SK-N-SH treated with all-trans-retinoic acid at 6 μM for 48 hours (cell line): ENCODE measurements around the gene USP28.

Experiments used
- ATAC-seq: fragments of 200-7000 bp; cut with Tn5 transposase; 3 replicates; pipeline ENCODE4 v1.9.1; 2020; ENCODE audit warnings: mild to moderate bottlenecking, moderate library complexity
- ARNTL ChIP-seq: fragments of 450-650 bp; formaldehyde crosslinking; IDR thresholded peaks from 2 replicates; pipeline ENCODE4 v1.5.0; 2020; ENCODE audit warnings: low read depth, mild to moderate bottlenecking, moderate library complexity, borderline replicate concordance
- BACH2 ChIP-seq: fragments of 250-450 bp; sonication (Bioruptor Pico); IDR thresholded peaks from 2 replicates; pipeline ENCODE4 v1.9.0; 2021; ENCODE audit warnings: mild to moderate bottlenecking, borderline replicate concordance
- CREB5 ChIP-seq: fragments of 250-450 bp; sonication (Bioruptor Pico); IDR thresholded peaks from 2 replicates; pipeline ENCODE4 v1.5.1; 2020; ENCODE audit warnings: low read depth, mild to moderate bottlenecking, moderate library complexity
- CSDC2 ChIP-seq: fragments of 250-450 bp; sonication (Bioruptor Pico); IDR thresholded peaks from 2 replicates; pipeline ENCODE4 v1.5.0; 2020; ENCODE audit warnings: mild to moderate bottlenecking, moderate library complexity
- CSRNP3 ChIP-seq: fragments of 250-450 bp; sonication (Bioruptor Pico); IDR thresholded peaks from 2 replicates; pipeline ENCODE4 v1.5.1; 2021; ENCODE audit warnings: mild to moderate bottlenecking, moderate library complexity
- ESRRG ChIP-seq: fragments of 250-450 bp; sonication (Bioruptor Pico); IDR thresholded peaks from 2 replicates; pipeline ENCODE4 v1.6.1; 2021; ENCODE audit warnings: mild to moderate bottlenecking
- GLIS3 ChIP-seq: fragments of 250-450 bp; sonication (Bioruptor Pico); IDR thresholded peaks from 2 replicates; pipeline ENCODE4 v1.5.0; 2020; ENCODE audit warnings: mild to moderate bottlenecking, moderate library complexity
- ISL1 ChIP-seq: fragments of 250-450 bp; sonication (Bioruptor Pico); IDR thresholded peaks from 2 replicates; pipeline ENCODE4 v2.1.2; 2022; ENCODE audit warnings: mild to moderate bottlenecking, moderate library complexity
- OSR1 ChIP-seq: fragments of 250-450 bp; sonication (Bioruptor Pico); IDR thresholded peaks from 2 replicates; pipeline ENCODE4 v1.8.0; 2022; ENCODE audit warnings: moderate library complexity, mild to moderate bottlenecking, inconsistent platforms
- PATZ1 ChIP-seq: fragments of 250-450 bp; sonication (Bioruptor Pico); IDR thresholded peaks from 2 replicates; pipeline ENCODE4 v1.8.0; 2020; ENCODE audit warnings: mild to moderate bottlenecking, moderate library complexity, borderline replicate concordance
- POU6F1 ChIP-seq: fragments of 250-450 bp; sonication (Bioruptor Pico); IDR thresholded peaks from 2 replicates; pipeline ENCODE4 v1.8.0; 2021; ENCODE audit warnings: low read depth, mild to moderate bottlenecking, moderate library complexity, borderline replicate concordance
- PPARA ChIP-seq: fragments of 250-450 bp; sonication (Bioruptor Pico); IDR thresholded peaks from 2 replicates; pipeline ENCODE4 v1.5.0; 2020; ENCODE audit warnings: mild to moderate bottlenecking, borderline replicate concordance
- RARB ChIP-seq: fragments of 250-450 bp; sonication (Bioruptor Pico); IDR thresholded peaks from 2 replicates; pipeline ENCODE4 v1.8.0; 2021; ENCODE audit warnings: mild to moderate bottlenecking, moderate library complexity
- TCF4 ChIP-seq: fragments of 250-450 bp; sonication (Bioruptor Pico); IDR thresholded peaks from 2 replicates; pipeline ENCODE4 v1.8.0; 2021; ENCODE audit warnings: mild to moderate bottlenecking, moderate library complexity, borderline replicate concordance
- TOX ChIP-seq: fragments of 250-450 bp; sonication (Bioruptor Pico); IDR thresholded peaks from 2 replicates; pipeline ENCODE4 v1.8.0; 2021; ENCODE audit warnings: mild to moderate bottlenecking, moderate library complexity, borderline replicate concordance
- ZC3H10 ChIP-seq: fragments of 250-450 bp; sonication (Bioruptor Pico); IDR thresholded peaks from 2 replicates; pipeline ENCODE4 v1.5.1; 2021; ENCODE audit warnings: mild to moderate bottlenecking, moderate library complexity
- ZFP3 ChIP-seq: fragments of 250-450 bp; sonication (Bioruptor Pico); IDR thresholded peaks from 2 replicates; pipeline ENCODE4 v1.5.0; 2020; ENCODE audit warnings: mild to moderate bottlenecking, moderate library complexity
- ZFP30 ChIP-seq: fragments of 450-650 bp; formaldehyde crosslinking; IDR thresholded peaks from 2 replicates; pipeline ENCODE4 v1.5.0; 2022; ENCODE audit warnings: mild to moderate bottlenecking, moderate library complexity
- ZNF565 ChIP-seq: fragments of 450-650 bp; formaldehyde crosslinking; conservative IDR thresholded peaks from 2 replicates; pipeline ENCODE4 v1.5.0; 2020; ENCODE audit warnings: low read depth, mild to moderate bottlenecking, moderate library complexity
- ZNF70 ChIP-seq: fragments of 450-650 bp; formaldehyde crosslinking; IDR thresholded peaks from 2 replicates; pipeline ENCODE4 v1.5.0; 2020; ENCODE audit warnings: mild to moderate bottlenecking, moderate library complexity
- ZNF8 ChIP-seq: fragments of 450-650 bp; formaldehyde crosslinking; IDR thresholded peaks from 2 replicates; pipeline ENCODE4 v1.5.0; 2020; ENCODE audit warnings: mild to moderate bottlenecking, moderate library complexity
- TF ChIP-seq, protein P1 (sequence below): fragments of 250-450 bp; sonication (Bioruptor Pico); IDR thresholded peaks from 2 replicates; pipeline ENCODE4 v1.5.0; 2020; ENCODE audit warnings: mild to moderate bottlenecking, moderate library complexity

The USP28 gene

DNA sequence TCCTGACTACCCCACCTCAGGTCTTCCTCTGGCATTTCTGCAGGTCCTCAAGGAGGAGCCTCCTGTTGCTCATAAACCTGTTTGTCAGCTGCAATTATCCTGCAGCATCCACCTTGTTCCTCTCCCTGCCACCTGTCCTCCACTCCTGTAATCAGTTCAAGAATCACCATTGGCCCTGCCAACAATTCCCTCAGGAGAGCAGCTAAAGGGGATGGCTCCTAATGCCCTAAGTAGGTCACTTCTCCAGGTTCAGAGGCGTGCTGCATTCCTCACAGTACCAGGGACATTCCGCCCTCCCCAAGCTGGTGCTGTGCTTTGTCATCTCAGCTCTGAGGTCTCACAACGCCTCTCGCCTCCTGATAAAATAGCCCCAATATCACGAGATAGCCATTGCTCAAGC, 93.7 kb downstream of the USP28 start:
- TF ChIP-seq TCF4 (CRISPR knock-in tag) = no peak
- TF ChIP-seq ZNF8 (CRISPR knock-in tag) = no peak
- no peak for TF ChIP-seq POU6F1 (CRISPR knock-in tag)
- TF ChIP-seq, protein P1, sequence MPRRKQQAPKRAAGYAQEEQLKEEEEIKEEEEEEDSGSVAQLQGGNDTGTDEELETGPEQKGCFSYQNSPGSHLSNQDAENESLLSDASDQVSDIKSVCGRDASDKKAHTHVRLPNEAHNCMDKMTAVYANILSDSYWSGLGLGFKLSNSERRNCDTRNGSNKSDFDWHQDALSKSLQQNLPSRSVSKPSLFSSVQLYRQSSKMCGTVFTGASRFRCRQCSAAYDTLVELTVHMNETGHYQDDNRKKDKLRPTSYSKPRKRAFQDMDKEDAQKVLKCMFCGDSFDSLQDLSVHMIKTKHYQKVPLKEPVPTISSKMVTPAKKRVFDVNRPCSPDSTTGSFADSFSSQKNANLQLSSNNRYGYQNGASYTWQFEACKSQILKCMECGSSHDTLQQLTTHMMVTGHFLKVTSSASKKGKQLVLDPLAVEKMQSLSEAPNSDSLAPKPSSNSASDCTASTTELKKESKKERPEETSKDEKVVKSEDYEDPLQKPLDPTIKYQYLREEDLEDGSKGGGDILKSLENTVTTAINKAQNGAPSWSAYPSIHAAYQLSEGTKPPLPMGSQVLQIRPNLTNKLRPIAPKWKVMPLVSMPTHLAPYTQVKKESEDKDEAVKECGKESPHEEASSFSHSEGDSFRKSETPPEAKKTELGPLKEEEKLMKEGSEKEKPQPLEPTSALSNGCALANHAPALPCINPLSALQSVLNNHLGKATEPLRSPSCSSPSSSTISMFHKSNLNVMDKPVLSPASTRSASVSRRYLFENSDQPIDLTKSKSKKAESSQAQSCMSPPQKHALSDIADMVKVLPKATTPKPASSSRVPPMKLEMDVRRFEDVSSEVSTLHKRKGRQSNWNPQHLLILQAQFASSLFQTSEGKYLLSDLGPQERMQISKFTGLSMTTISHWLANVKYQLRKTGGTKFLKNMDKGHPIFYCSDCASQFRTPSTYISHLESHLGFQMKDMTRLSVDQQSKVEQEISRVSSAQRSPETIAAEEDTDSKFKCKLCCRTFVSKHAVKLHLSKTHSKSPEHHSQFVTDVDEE (CRISPR knock-in tag) = no peak
- TF ChIP-seq OSR1 (CRISPR knock-in tag) = no peak
- TF ChIP-seq GLIS3 (CRISPR knock-in tag) = no peak
- TF ChIP-seq RARB (CRISPR knock-in tag) = no peak
- no peak for TF ChIP-seq ZFP3
- TF ChIP-seq ESRRG (CRISPR knock-in tag) = no peak
- TF ChIP-seq ISL1 (CRISPR knock-in tag) = no peak
- TF ChIP-seq ZNF565 (CRISPR knock-in tag) = no peak
- no peak for ATAC-seq

GRCh38 chr11:113779496-113779895, 95.9 kb downstream of the USP28 start, which contains the start of gene CLDN25:
Gene CLDN25, plus strand, starts transcription at chr11:113779796. Its CDS starts 0 bp downstream, at chr11:113779796.
- no peak for ATAC-seq
- TF ChIP-seq CREB5 (CRISPR knock-in tag) = no peak
- no peak for TF ChIP-seq ZFP30 (CRISPR knock-in tag)
- TF ChIP-seq BACH2 (CRISPR knock-in tag) = no peak
- TF ChIP-seq RARB (CRISPR knock-in tag) = no peak
- TF ChIP-seq POU6F1 (CRISPR knock-in tag) = no peak
- TF ChIP-seq ZNF8 (CRISPR knock-in tag) = no peak
- no peak for TF ChIP-seq GLIS3 (CRISPR knock-in tag)
- no peak for TF ChIP-seq ZC3H10 (CRISPR knock-in tag)
- TF ChIP-seq TOX = no peak
- TF ChIP-seq ESRRG (CRISPR knock-in tag) = no peak
- no peak for TF ChIP-seq CSRNP3 (CRISPR knock-in tag)
- TF ChIP-seq ISL1 (CRISPR knock-in tag) = no peak
- no peak for TF ChIP-seq CSDC2 (CRISPR knock-in tag)

- TF ChIP-seq ZNF565 (CRISPR knock-in tag) = no peak
- no peak for TF ChIP-seq ZNF8 (CRISPR knock-in tag)
- TF ChIP-seq CSDC2 (CRISPR knock-in tag) = no peak
- TF ChIP-seq BACH2 (CRISPR knock-in tag) = no peak
- TF ChIP-seq PATZ1 (CRISPR knock-in tag) = no peak
- no peak for TF ChIP-seq ZC3H10 (CRISPR knock-in tag)
- no peak for TF ChIP-seq ARNTL (CRISPR knock-in tag)
- TF ChIP-seq CREB5 (CRISPR knock-in tag) = no peak
- no peak for TF ChIP-seq ZNF70 (CRISPR knock-in tag)
- TF ChIP-seq TCF4 (CRISPR knock-in tag) = no peak
- TF ChIP-seq PPARA = no peak
- no peak for TF ChIP-seq ZFP3
- TF ChIP-seq RARB (CRISPR knock-in tag) = no peak
- no peak for TF ChIP-seq OSR1 (CRISPR knock-in tag)
- TF ChIP-seq ZFP30 (CRISPR knock-in tag) = no peak
- TF ChIP-seq ESRRG (CRISPR knock-in tag) = no peak
- ATAC-seq = no peak; the same call in 2 of the 3 replicates
Observed at GRCh38 chr11:113778111-113778910, 97.1 kb downstream of the USP28 start.
